CD8-positive, alpha-beta memory T cell (primary cell): ENCODE data around the gene CHFR. TPM values are rescaled to one million over a fixed set of nuclear protein-coding genes. Genes with fewer than 3 reads are reported as not detected.
"Not testable (repeated sequence)": the region's sequence is repeated elsewhere in the genome, so short reads cannot be mapped to it uniquely, and the experiment has no call there.

Experiments
- CTCF ChIA-PET: fragments of 350-600 bp; sonication (Branson Sonifier 250); formaldehyde crosslinking; loops from one replicate; lab custom pipeline; 2021; ENCODE audit warnings: antibody characterized with exemption; lab: Charles Lee
- POLR2A ChIA-PET: fragments of 350-600 bp; sonication (Branson Sonifier 250); formaldehyde crosslinking; loops from one replicate; lab custom pipeline; 2021; ENCODE audit warnings: antibody characterized with exemption; lab: Charles Lee
- DNase-seq, 5 donors: peaks; one replicate each; pipeline versions ENCODE4 v3.0.0 to v3.0.0-alpha.2; 2020 to 2022; ENCODE audit warnings: mixed read lengths in 1 of 5
- H3K27ac ChIP-seq: one replicate; pipeline ENCODE4 v1.7.0; 2013; ENCODE audit warnings: low read depth, mild to moderate bottlenecking, low read length, moderate library complexity
- H3K27me3 ChIP-seq: 2 replicates; pipeline ENCODE4 v1.7.0; 2013; ENCODE audit warnings: low read length, mild to moderate bottlenecking; ENCODE audit not compliant: insufficient read depth, poor library complexity, severe bottlenecking
- H3K36me3 ChIP-seq: 2 replicates; pipeline ENCODE4 v1.7.0; 2013; ENCODE audit warnings: mild to moderate bottlenecking, low read length, moderate library complexity; ENCODE audit not compliant: insufficient read depth
- H3K4me1 ChIP-seq: 2 replicates; pipeline ENCODE4 v1.7.0; 2013; ENCODE audit warnings: mild to moderate bottlenecking, low read length, moderate library complexity; ENCODE audit not compliant: insufficient read depth
- H3K4me3 ChIP-seq: 2 replicates; pipeline ENCODE4 v1.7.0; 2013; ENCODE audit warnings: mild to moderate bottlenecking, low read length
- H3K9me3 ChIP-seq: 2 replicates; pipeline ENCODE4 v1.7.0; 2013; ENCODE audit warnings: mild to moderate bottlenecking, low read length
- H3K27ac Mint-ChIP-seq, 8 donors: one replicate each; pipeline ENCODE4 v1.8.0; 2020 to 2021; ENCODE audit warnings: mixed read lengths in 8 of 8, mild to moderate bottlenecking in 6 of 8, inconsistent platforms in 3 of 8, moderate library complexity in 3 of 8
- H3K27me3 Mint-ChIP-seq, 2 donors: one replicate each; pipeline ENCODE4 v1.8.0; 2020 to 2021; ENCODE audit warnings: mixed read lengths in 2 of 2, mild to moderate bottlenecking in 1 of 2, moderate library complexity in 1 of 2
- H3K36me3 Mint-ChIP-seq, 3 donors: one replicate each; pipeline ENCODE4 v1.8.0; 2020 to 2021; ENCODE audit warnings: mixed read lengths in 3 of 3, inconsistent platforms in 1 of 3, mild to moderate bottlenecking in 1 of 3
- H3K4me1 Mint-ChIP-seq, 3 donors: one replicate each; pipeline ENCODE4 v1.8.0; 2020 to 2021; ENCODE audit warnings: mixed read lengths in 3 of 3, inconsistent platforms in 1 of 3, mild to moderate bottlenecking in 1 of 3
- H3K4me3 Mint-ChIP-seq, 7 donors: one replicate each; pipeline ENCODE4 v1.8.0; 2020 to 2021; ENCODE audit warnings: mixed read lengths in 7 of 7, mild to moderate bottlenecking in 6 of 7, moderate library complexity in 4 of 7, inconsistent platforms in 2 of 7
- H3K9me3 Mint-ChIP-seq, 5 donors: one replicate each; pipeline ENCODE4 v1.8.0; 2020 to 2022; ENCODE audit warnings: mixed read lengths in 5 of 5, mild to moderate bottlenecking in 3 of 5, moderate library complexity in 2 of 5, inconsistent platforms in 1 of 5
- polyA plus RNA-seq: library from polyadenylated mRNA; unstranded; fragments of 300-500 nt; fragmentation: Illumina TruSeq; gene quantifications from one replicate; pipeline ENCODE4 v1.2.3, GENCODE V29; 2021
- total RNA-seq, 2 experiments: library from RNA; stranded (reverse); gene quantifications; one replicate each; pipeline ENCODE4 v1.2.3, GENCODE V29; 2021

Gene CHFR
- total and polyA plus RNA-seq, 3 experiments from 2014 or later: 35.0 to 57.7 (median 55.9) TPM

GRCh38 chr12:132904718-132905328 lies 17.4 kb upstream of the CHFR start:
- Mint-ChIP-seq H3K36me3 (peaks cover 0 to 4% (median 0%) of the 10 kb centered on the region in 3 donors), H3K4me1 (peaks cover 9 to 26% (median 21%) of the 10 kb centered on the region in 3 donors), H3K4me3 (peak overlapping the region; percentile 28 to 71 (median 48)), H3K9me3 (peaks cover 0 to 7% (median 0%) of the 10 kb centered on the region in 5 donors), H3K27ac (peak overlapping the region in 5 of 8 donors; percentile 55 to 77 (median 72)), H3K27me3 (no peaks in the 10 kb centered on the region)
- H3K27ac ChIP-seq: no peak overlapping the region
- CTCF ChIA-PET: interaction anchor here (0.8 to 2.9 kb wide), 29 partner anchors 14 to 219 kb away, joined by 3 to 22 read pairs (median 4); partner anchors contain the start of genes ANKLE2, CHFR, GOLGA3 and ZNF605
- H3K27me3 ChIP-seq: no peaks in the 10 kb centered on the region
- no peaks in the 10 kb centered on the region for H3K9me3 ChIP-seq
- no peak overlapping the region for H3K4me3 ChIP-seq
- POLR2A ChIA-PET: interaction anchor here (0.5 to 1.1 kb wide), 5 partner anchors 16 to 76 kb away, joined by 3 to 7 read pairs (median 4); partner anchors contain the start of genes CHFR and GOLGA3
- peaks cover 7% of the 10 kb centered on the region for H3K4me1 ChIP-seq
- DNase-seq: peak; percentile 79 to 92 (median 85)
- H3K36me3 ChIP-seq: no peaks in the 10 kb centered on the region

GRCh38 chr12:132899033-132899432 lies 11.6 kb upstream of the CHFR start:
- no peak overlapping the region for H3K4me3 ChIP-seq
- no peaks in the 10 kb centered on the region for H3K9me3 Mint-ChIP-seq
- ChIA-PET POLR2A (no interaction called here), CTCF (no interaction called here)
- H3K27ac Mint-ChIP-seq: no peak overlapping the region
- H3K27ac ChIP-seq: no peak overlapping the region
- H3K27me3 ChIP-seq: no peaks in the 10 kb centered on the region
- H3K36me3 ChIP-seq: no peaks in the 10 kb centered on the region
- peaks cover 0 to 2% (median 1%) of the 10 kb centered on the region in 3 donors for H3K4me1 Mint-ChIP-seq
- H3K27me3 Mint-ChIP-seq: no peaks in the 10 kb centered on the region
- DNase-seq: no peak
- no peaks in the 10 kb centered on the region for H3K9me3 ChIP-seq
- H3K4me3 Mint-ChIP-seq: peak overlapping the region in 1 of 7 donors; percentile 13
- no peaks in the 10 kb centered on the region for H3K4me1 ChIP-seq
- H3K36me3 Mint-ChIP-seq: no peaks in the 10 kb centered on the region

- Histone ChIP-seq H3K9me3 (no peaks in the 10 kb centered on the region), H3K4me3 (no peak overlapping the region), H3K27me3 (no peaks in the 10 kb centered on the region), H3K4me1 (peaks cover 16% of the 10 kb centered on the region), H3K36me3 (no peaks in the 10 kb centered on the region), H3K27ac (no peak overlapping the region)
- H3K9me3 Mint-ChIP-seq: peaks cover 0 to 5% (median 0%) of the 10 kb centered on the region in 5 donors
- H3K27me3 Mint-ChIP-seq: no peaks in the 10 kb centered on the region
- ChIA-PET POLR2A (interaction anchor here (0.7 kb wide), 1 partner anchor 16 kb away, joined by 4 read pairs; no protein-coding TSS in a partner anchor), CTCF (interaction anchor here (1.3 kb wide), 1 partner anchor 16 kb away, joined by 3 read pairs; no protein-coding TSS in a partner anchor)
- no peak for DNase-seq
- peaks cover 29 to 36% (median 31%) of the 10 kb centered on the region in 3 donors for H3K4me1 Mint-ChIP-seq
- peak overlapping the region; percentile 32 to 100 (median 67) for H3K4me3 Mint-ChIP-seq
- H3K36me3 Mint-ChIP-seq: peaks cover 0 to 22% (median 3%) of the 10 kb centered on the region in 3 donors
- H3K27ac Mint-ChIP-seq: peak overlapping the region; percentile 54 to 100 (median 94)
Observed at GRCh38 chr12:132888852-132889251, 1.4 kb upstream of the CHFR start.

GRCh38 chr12:132886529-132887477 lies 602 bp downstream of the CHFR start:
- ChIA-PET CTCF (interaction anchor here (0.7 to 1.5 kb wide), 3 partner anchors 18 to 61 kb away, joined by 3 to 8 read pairs (median 6); no protein-coding TSS in a partner anchor), POLR2A (interaction anchor here (0.7 to 1.1 kb wide), 7 partner anchors 14 to 243 kb away, joined by 3 to 11 read pairs (median 4); partner anchors contain the start of genes GOLGA3, ZNF10 and ZNF891)
- H3K36me3 ChIP-seq: no peaks in the 10 kb centered on the region
- no peaks in the 10 kb centered on the region for H3K27me3 Mint-ChIP-seq
- H3K27ac ChIP-seq: peak overlapping the region; percentile 61
- H3K4me3 ChIP-seq: peak overlapping the region; percentile 59
- DNase-seq: no peak
- H3K36me3 Mint-ChIP-seq: peaks cover 0 to 38% (median 5%) of the 10 kb centered on the region in 3 donors
- H3K9me3 ChIP-seq: no peaks in the 10 kb centered on the region
- no peaks in the 10 kb centered on the region for H3K27me3 ChIP-seq
- H3K9me3 Mint-ChIP-seq: peaks cover 0 to 5% (median 0%) of the 10 kb centered on the region in 5 donors
- H3K4me3 Mint-ChIP-seq: peak overlapping the region; percentile 90 to 100 (median 99)
- H3K4me1 ChIP-seq: peaks cover 16% of the 10 kb centered on the region
- peaks cover 40 to 53% (median 46%) of the 10 kb centered on the region in 3 donors for H3K4me1 Mint-ChIP-seq
- peak overlapping the region; percentile 26 to 100 (median 96) for H3K27ac Mint-ChIP-seq

- H3K36me3 Mint-ChIP-seq: peaks cover 0 to 52% (median 7%) of the 10 kb centered on the region in 3 donors
- H3K27ac Mint-ChIP-seq: peak overlapping the region in 1 of 8 donors; percentile 23
- H3K4me3 ChIP-seq: no peak overlapping the region
- peak overlapping the region in 1 of 7 donors; percentile 67 for H3K4me3 Mint-ChIP-seq
- H3K9me3 Mint-ChIP-seq: peaks cover 0 to 2% (median 0%) of the 10 kb centered on the region in 5 donors
- CTCF ChIA-PET: interaction anchor here (0.8 to 3.7 kb wide), 4 partner anchors 8 to 147 kb away, joined by 3 to 17 read pairs (median 4); no protein-coding TSS in a partner anchor
- DNase-seq: no peak
- POLR2A ChIA-PET: interaction anchor here (0.6 kb wide), 1 partner anchor 52 kb away, joined by 3 read pairs; no protein-coding TSS in a partner anchor
- H3K27me3 Mint-ChIP-seq: no peaks in the 10 kb centered on the region
- H3K4me1 ChIP-seq: peaks cover 6% of the 10 kb centered on the region
- no peak overlapping the region for H3K27ac ChIP-seq
- no peaks in the 10 kb centered on the region for H3K9me3 ChIP-seq
- no peaks in the 10 kb centered on the region for H3K27me3 ChIP-seq
- peaks cover 36 to 57% (median 45%) of the 10 kb centered on the region in 3 donors for H3K4me1 Mint-ChIP-seq
- H3K36me3 ChIP-seq: peaks cover 5% of the 10 kb centered on the region
Observed at GRCh38 chr12:132881818-132882217, 5.6 kb downstream of the CHFR start.

GRCh38 chr12:132874620-132875019 lies 12.8 kb downstream of the CHFR start:
- peaks cover 14% of the 10 kb centered on the region for H3K36me3 ChIP-seq
- H3K9me3 Mint-ChIP-seq, POLR2A ChIA-PET, CTCF ChIA-PET, H3K27ac Mint-ChIP-seq, H3K4me3 Mint-ChIP-seq, H3K27ac ChIP-seq, H3K27me3 Mint-ChIP-seq, H3K9me3 ChIP-seq, DNase-seq, H3K4me3 ChIP-seq, H3K27me3 ChIP-seq: not testable (repeated sequence)
- H3K4me1 ChIP-seq: peaks cover 19% of the 10 kb centered on the region
- H3K36me3 Mint-ChIP-seq: peaks cover 0 to 65% (median 10%) of the 10 kb centered on the region in 3 donors
- peaks cover 18 to 30% (median 25%) of the 10 kb centered on the region in 3 donors for H3K4me1 Mint-ChIP-seq

GRCh38 chr12:132874175-132874574 lies 13.2 kb downstream of the CHFR start:
- Histone ChIP-seq H3K4me3 (no peak overlapping the region), H3K9me3 (no peaks in the 10 kb centered on the region), H3K4me1 (peaks cover 19% of the 10 kb centered on the region), H3K36me3 (peaks cover 14% of the 10 kb centered on the region), H3K27me3 (no peaks in the 10 kb centered on the region), H3K27ac (no peak overlapping the region)
- no peak for DNase-seq
- H3K9me3 Mint-ChIP-seq: no peaks in the 10 kb centered on the region
- ChIA-PET CTCF (no interaction called here), POLR2A (no interaction called here)
- peak overlapping the region in 5 of 8 donors; percentile 47 to 82 (median 81) for H3K27ac Mint-ChIP-seq
- no peaks in the 10 kb centered on the region for H3K27me3 Mint-ChIP-seq
- H3K4me3 Mint-ChIP-seq: peak overlapping the region in 1 of 7 donors; percentile 67
- peaks cover 0 to 68% (median 10%) of the 10 kb centered on the region in 3 donors for H3K36me3 Mint-ChIP-seq
- peaks cover 18 to 28% (median 23%) of the 10 kb centered on the region in 3 donors for H3K4me1 Mint-ChIP-seq
